Skin of body (tissue), 2 donors: ENCODE data around the gene DLX2. TPM values are rescaled to one million over a fixed set of nuclear protein-coding genes. Genes with fewer than 3 reads are reported as not detected.
A peak's percentile ranks its signal among the peaks of the same experiment; 100 is the strongest.

Experiments
- DNase-seq: peaks from one replicate; lab custom pipeline; 2025; lab: John Stamatoyannopoulos, UW
- total RNA-seq: library from RNA; depleted of rRNA; stranded (reverse); fragments of >200 nt; gene quantifications from one replicate; pipeline ENCODE4 v1.2.3, GENCODE V29; 2014

Gene DLX2
- total RNA-seq, 1 donor from 2014 or later: 0.99 TPM

- DNase-seq: no peak
Measured at GRCh38 chr2:172107690-172108586, 5.2 kb upstream of the DLX2 start.

GRCh38 chr2:172106108-172106961, 3.6 kb upstream of the DLX2 start:
- DNase-seq: no peak

GRCh38 chr2:172105471-172106107, 2.9 kb upstream of the DLX2 start:
- no peak for DNase-seq

GRCh38 chr2:172103471-172104272, 972 bp upstream of the DLX2 start:
- peak; percentile 53 for DNase-seq

GRCh38 chr2:172101821-172102390, 794 bp downstream of the DLX2 start:
- no peak for DNase-seq

- DNase-seq: no peak
Measured at GRCh38 chr2:172100935-172101820, 1.5 kb downstream of the DLX2 start.

- DNase-seq: no peak
Measured at GRCh38 chr2:172100080-172100934, 2.4 kb downstream of the DLX2 start.

- no peak for DNase-seq
Measured at GRCh38 chr2:172099472-172100079, 3.1 kb downstream of the DLX2 start.

- DNase-seq: no peak
Measured at GRCh38 chr2:172098650-172099471, 3.8 kb downstream of the DLX2 start.

- DNase-seq: no peak
Measured at GRCh38 chr2:172098287-172098649, 4.4 kb downstream of the DLX2 start.

- DNase-seq: no peak
Measured at GRCh38 chr2:172097557-172098131, 5.1 kb downstream of the DLX2 start.

- DNase-seq: peak; percentile 23
Measured at GRCh38 chr2:172096626-172097547, 5.8 kb downstream of the DLX2 start.

GRCh38 chr2:172095905-172096625, 6.6 kb downstream of the DLX2 start:
- DNase-seq: no peak

GRCh38 chr2:172095146-172095904, 7.4 kb downstream of the DLX2 start:
- peak; percentile 19 for DNase-seq
